ENCODE measurements around the gene C2.

C2 gene

GRCh38 chr6:31927242-31927862 lies at the start of gene C2:
C2 (plus strand) TSS chr6:31927717; CDS start chr6:31927753, 36 bp downstream.
- H3K4me3 ChIP-seq (ENCODE audit: low read length): peak within 1 kb of the TSS; percentile 22
- H3K9ac ChIP-seq (ENCODE audit: low read length): no peak within 1 kb of the TSS
- no peaks in the 10 kb centered on the region for H3K4me1 ChIP-seq (ENCODE audit: control insufficient read depth, insufficient read depth, low read length)
- no peaks in the 10 kb centered on the region for H3K27me3 ChIP-seq (ENCODE audit: control insufficient read depth, insufficient read depth, low read length)
- H3K36me3 ChIP-seq (ENCODE audit: control insufficient read depth, insufficient read depth, low read length): no peaks in the 10 kb centered on the region
- no peak within 1 kb of the TSS for H3K27ac ChIP-seq (ENCODE audit: low read depth, low read length)

- peak overlapping the region; percentile 69 for H3K4me3 ChIP-seq (ENCODE audit: low read length)
- no peaks in the 10 kb centered on the region for H3K27me3 ChIP-seq (ENCODE audit: control insufficient read depth, insufficient read depth, low read length)
- H3K4me1 ChIP-seq (ENCODE audit: control insufficient read depth, insufficient read depth, low read length): no peaks in the 10 kb centered on the region
- no peak overlapping the region for H3K27ac ChIP-seq (ENCODE audit: low read depth, low read length)
- H3K36me3 ChIP-seq (ENCODE audit: control insufficient read depth, insufficient read depth, low read length): peaks cover 22% of the 10 kb centered on the region
- peak overlapping the region; percentile 83 for H3K9ac ChIP-seq (ENCODE audit: low read length)
Measured at GRCh38 chr6:31878222-31878621, 49.3 kb upstream of the C2 start.

- Histone ChIP-seq H3K4me3 (ENCODE audit: low read length) (peak within 1 kb of the TSS; percentile 69), H3K27me3 (ENCODE audit: control insufficient read depth, insufficient read depth, low read length) (no peaks in the 10 kb centered on the region), H3K9ac (ENCODE audit: low read length) (peak within 1 kb of the TSS; percentile 83), H3K27ac (ENCODE audit: low read depth, low read length) (no peak within 1 kb of the TSS), H3K4me1 (ENCODE audit: control insufficient read depth, insufficient read depth, low read length) (no peaks in the 10 kb centered on the region), H3K36me3 (ENCODE audit: control insufficient read depth, insufficient read depth, low read length) (peaks cover 27% of the 10 kb centered on the region)
Measured at GRCh38 chr6:31878726-31879125, 48.8 kb upstream of the C2 start, which contains the start of gene SLC44A4. SLC44A4 (minus strand) TSS chr6:31878997; CDS start chr6:31878980, 17 bp downstream.

DNA sequence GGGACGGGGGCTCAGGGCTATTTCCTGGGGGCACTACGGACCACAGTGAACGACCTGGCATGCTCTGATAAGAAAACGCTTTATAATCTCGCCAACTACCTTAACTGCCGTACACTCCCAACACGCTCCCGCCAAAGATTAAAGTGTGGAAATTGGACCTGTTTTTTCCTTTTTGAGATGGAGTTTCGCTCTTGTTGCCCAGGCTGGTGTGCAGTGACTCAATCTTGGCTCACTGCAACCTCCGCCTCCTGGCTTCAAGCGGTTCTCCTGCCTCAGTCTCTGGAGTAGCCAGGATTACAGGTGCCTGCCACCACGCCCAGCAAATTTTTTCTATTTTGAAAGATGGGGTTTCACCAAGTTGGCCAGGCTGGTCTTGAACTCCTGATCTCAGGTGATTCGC lies 48.4 kb upstream of the C2 start:
- H3K27me3 ChIP-seq (ENCODE audit: control insufficient read depth, insufficient read depth, low read length): no peaks in the 10 kb centered on the region
- no peaks in the 10 kb centered on the region for H3K4me1 ChIP-seq (ENCODE audit: control insufficient read depth, insufficient read depth, low read length)
- H3K27ac ChIP-seq (ENCODE audit: low read depth, low read length): no peak overlapping the region
- no peak overlapping the region for H3K9ac ChIP-seq (ENCODE audit: low read length)
- H3K4me3 ChIP-seq (ENCODE audit: low read length): no peak overlapping the region
- H3K36me3 ChIP-seq (ENCODE audit: control insufficient read depth, insufficient read depth, low read length): peaks cover 28% of the 10 kb centered on the region

DNA sequence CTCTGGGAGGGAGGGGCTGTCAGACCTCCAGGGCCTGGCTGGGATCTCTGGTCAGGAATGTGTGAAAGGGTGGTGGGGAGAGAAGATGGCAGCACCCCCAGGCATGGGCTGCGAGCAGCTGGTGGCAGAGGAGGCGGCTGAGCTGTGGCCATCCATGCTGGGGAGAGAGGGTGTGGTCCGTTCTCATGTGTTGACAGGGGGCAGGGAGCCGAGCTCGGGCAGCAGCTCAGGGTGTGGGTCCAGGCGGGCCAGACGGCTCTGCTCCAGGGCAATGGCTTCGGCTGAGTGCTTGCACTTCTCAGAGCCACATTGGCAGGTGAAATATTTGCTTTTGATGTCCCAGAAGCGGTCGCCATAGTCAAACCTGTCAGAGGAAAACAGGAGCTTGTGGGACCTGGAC lies 47.6 kb upstream of the C2 start:
- H3K27ac ChIP-seq (ENCODE audit: low read depth, low read length): no peak overlapping the region
- no peak overlapping the region for H3K9ac ChIP-seq (ENCODE audit: low read length)
- no peaks in the 10 kb centered on the region for H3K4me1 ChIP-seq (ENCODE audit: control insufficient read depth, insufficient read depth, low read length)
- no peak overlapping the region for H3K4me3 ChIP-seq (ENCODE audit: low read length)
- H3K36me3 ChIP-seq (ENCODE audit: control insufficient read depth, insufficient read depth, low read length): peaks cover 33% of the 10 kb centered on the region
- H3K27me3 ChIP-seq (ENCODE audit: control insufficient read depth, insufficient read depth, low read length): no peaks in the 10 kb centered on the region

GRCh38 chr6:31880616-31881015 lies 46.9 kb upstream of the C2 start:
- Histone ChIP-seq H3K27me3 (ENCODE audit: control insufficient read depth, insufficient read depth, low read length) (no peaks in the 10 kb centered on the region), H3K9ac (ENCODE audit: low read length) (no peak overlapping the region), H3K36me3 (ENCODE audit: control insufficient read depth, insufficient read depth, low read length) (peaks cover 33% of the 10 kb centered on the region), H3K4me3 (ENCODE audit: low read length) (no peak overlapping the region), H3K4me1 (ENCODE audit: control insufficient read depth, insufficient read depth, low read length) (no peaks in the 10 kb centered on the region), H3K27ac (ENCODE audit: low read depth, low read length) (no peak overlapping the region)

DNA sequence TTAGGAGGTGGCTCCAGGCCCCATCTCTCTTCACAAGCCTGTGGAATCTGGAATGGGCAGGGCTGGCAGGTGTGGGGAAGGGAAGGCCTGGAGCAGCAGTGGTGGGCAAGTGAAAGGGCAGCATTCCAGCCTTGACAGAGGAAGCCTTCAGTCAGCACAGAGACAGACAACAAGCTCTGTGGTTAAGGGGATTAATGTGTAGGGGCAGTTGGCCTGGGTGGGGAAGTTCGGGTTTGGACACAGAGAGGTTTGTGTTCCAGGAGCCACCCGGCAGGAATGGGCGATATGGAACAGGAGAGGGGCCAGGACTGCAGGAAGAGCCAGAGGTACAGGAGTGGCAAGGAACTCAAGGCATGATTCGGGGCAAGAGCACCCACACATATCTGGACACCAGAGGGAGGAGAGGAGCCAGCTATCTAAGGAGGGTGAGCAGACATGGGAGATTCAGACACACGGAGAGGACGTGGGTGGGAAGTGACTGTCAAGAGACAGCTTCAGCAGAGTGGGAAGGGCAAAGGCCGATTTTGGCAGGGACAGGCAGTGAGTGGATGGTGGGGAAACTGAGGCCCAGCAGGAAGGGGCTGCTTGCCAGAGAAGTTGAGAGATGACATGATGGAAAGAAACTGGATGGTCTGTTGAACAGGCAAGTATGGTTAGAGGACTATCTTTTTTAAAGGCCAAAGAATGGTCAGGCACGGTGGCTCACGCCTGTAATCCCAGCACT lies 46.2 kb upstream of the C2 start:
- H3K36me3 ChIP-seq (ENCODE audit: control insufficient read depth, insufficient read depth, low read length): peaks cover 35% of the 10 kb centered on the region
- no peaks in the 10 kb centered on the region for H3K4me1 ChIP-seq (ENCODE audit: control insufficient read depth, insufficient read depth, low read length)
- no peak overlapping the region for H3K27ac ChIP-seq (ENCODE audit: low read depth, low read length)

GRCh38 chr6:31882344-31882743 lies 45.2 kb upstream of the C2 start:
- H3K4me3 ChIP-seq (ENCODE audit: low read length): no peak overlapping the region
- H3K9ac ChIP-seq (ENCODE audit: low read length): no peak overlapping the region
- H3K36me3 ChIP-seq (ENCODE audit: control insufficient read depth, insufficient read depth, low read length): peaks cover 46% of the 10 kb centered on the region
- H3K4me1 ChIP-seq (ENCODE audit: control insufficient read depth, insufficient read depth, low read length): no peaks in the 10 kb centered on the region
- no peaks in the 10 kb centered on the region for H3K27me3 ChIP-seq (ENCODE audit: control insufficient read depth, insufficient read depth, low read length)
- H3K27ac ChIP-seq (ENCODE audit: low read depth, low read length): no peak overlapping the region

More for the DNA sequence above, 46.2 kb upstream of the C2 start:
- Histone ChIP-seq H3K9ac (ENCODE audit: low read length) (no peak overlapping the region), H3K27me3 (ENCODE audit: control insufficient read depth, insufficient read depth, low read length) (no peaks in the 10 kb centered on the region), H3K4me3 (ENCODE audit: low read length) (no peak overlapping the region)

- H3K27ac ChIP-seq (ENCODE audit: low read depth, low read length): no peak overlapping the region
- H3K4me3 ChIP-seq (ENCODE audit: low read length): no peak overlapping the region
- peaks cover 57% of the 10 kb centered on the region for H3K36me3 ChIP-seq (ENCODE audit: control insufficient read depth, insufficient read depth, low read length)
- no peak overlapping the region for H3K9ac ChIP-seq (ENCODE audit: low read length)
- no peaks in the 10 kb centered on the region for H3K27me3 ChIP-seq (ENCODE audit: control insufficient read depth, insufficient read depth, low read length)
- no peaks in the 10 kb centered on the region for H3K4me1 ChIP-seq (ENCODE audit: control insufficient read depth, insufficient read depth, low read length)
Measured at GRCh38 chr6:31883676-31884075, 43.8 kb upstream of the C2 start.

- H3K36me3 ChIP-seq (ENCODE audit: control insufficient read depth, insufficient read depth, low read length): peaks cover 61% of the 10 kb centered on the region
- no peak overlapping the region for H3K4me3 ChIP-seq (ENCODE audit: low read length)
- H3K4me1 ChIP-seq (ENCODE audit: control insufficient read depth, insufficient read depth, low read length): no peaks in the 10 kb centered on the region
- H3K9ac ChIP-seq (ENCODE audit: low read length): no peak overlapping the region
- no peak overlapping the region for H3K27ac ChIP-seq (ENCODE audit: low read depth, low read length)
- H3K27me3 ChIP-seq (ENCODE audit: control insufficient read depth, insufficient read depth, low read length): no peaks in the 10 kb centered on the region
Measured at GRCh38 chr6:31884528-31885035, 42.9 kb upstream of the C2 start.

- H3K4me3 ChIP-seq (ENCODE audit: low read length): no peak overlapping the region
- no peaks in the 10 kb centered on the region for H3K27me3 ChIP-seq (ENCODE audit: control insufficient read depth, insufficient read depth, low read length)
- no peak overlapping the region for H3K27ac ChIP-seq (ENCODE audit: low read depth, low read length)
- no peaks in the 10 kb centered on the region for H3K4me1 ChIP-seq (ENCODE audit: control insufficient read depth, insufficient read depth, low read length)
- H3K36me3 ChIP-seq (ENCODE audit: control insufficient read depth, insufficient read depth, low read length): peaks cover 53% of the 10 kb centered on the region
- H3K9ac ChIP-seq (ENCODE audit: low read length): no peak overlapping the region
Measured at GRCh38 chr6:31886541-31886991, 41.0 kb upstream of the C2 start.

GRCh38 chr6:31887173-31888007 lies 40.1 kb upstream of the C2 start:
- H3K27ac ChIP-seq (ENCODE audit: low read depth, low read length): no peak overlapping the region
- peaks cover 52% of the 10 kb centered on the region for H3K36me3 ChIP-seq (ENCODE audit: control insufficient read depth, insufficient read depth, low read length)

More at GRCh38 chr6:31887173-31888007, 40.1 kb upstream of the C2 start:
- H3K4me1 ChIP-seq (ENCODE audit: control insufficient read depth, insufficient read depth, low read length): no peaks in the 10 kb centered on the region
- H3K9ac ChIP-seq (ENCODE audit: low read length): no peak overlapping the region
- H3K4me3 ChIP-seq (ENCODE audit: low read length): no peak overlapping the region
- no peaks in the 10 kb centered on the region for H3K27me3 ChIP-seq (ENCODE audit: control insufficient read depth, insufficient read depth, low read length)
